Gastroesophageal sphincter (tissue), 3 donors: Measurements from ENCODE around the gene KIAA2012.

Source experiments
- CTCF ChIP-seq, 4 experiments: fragments of 200-600 bp in 2 of 4; fragments of 450-650 bp in 2 of 4; sonication (generic) in 1 of 4; IDR thresholded peaks; one replicate each; pipeline ENCODE4 v1.5.1; 2017 to 2019; ENCODE audit warnings: antibody characterized with exemption in 4 of 4, mild to moderate bottlenecking in 2 of 4, moderate library complexity in 2 of 4
- EP300 ChIP-seq: sonication (generic); formaldehyde crosslinking; IDR thresholded peaks from one replicate; pipeline ENCODE4 v1.6.1; 2017; ENCODE audit warnings: antibody characterized with exemption, mild to moderate bottlenecking
- POLR2A ChIP-seq, 2 donors: fragments of 450-650 bp; IDR thresholded peaks; one replicate each; pipeline ENCODE4 v1.6.1; 2017; ENCODE audit warnings: antibody characterized with exemption in 2 of 2, mild to moderate bottlenecking in 2 of 2, moderate library complexity in 1 of 2
- POLR2AphosphoS5 ChIP-seq: sonication (generic); formaldehyde crosslinking; IDR thresholded peaks from one replicate; pipeline ENCODE4 v1.6.1; 2017; ENCODE audit warnings: antibody characterized with exemption

- peak in 2 of 4 experiments; percentile 32 to 40 for TF ChIP-seq CTCF (IDR thresholded peaks at IDR 0.05)
- no peak for TF ChIP-seq POLR2A (IDR thresholded peaks at IDR 0.05)
- no peak for TF ChIP-seq POLR2AphosphoS5
- no peak for TF ChIP-seq EP300
Observed at GRCh38 chr2:202158796-202159195, 85.7 kb downstream of the KIAA2012 start.
